ENCODE results near the gene NKX1-2. TPM values are rescaled to one million over a fixed set of nuclear protein-coding genes. Genes with fewer than 3 reads are reported as not detected.

NKX1-2 gene
- total RNA-seq, 1 experiment from 2014 or later, result 0.36 TPM

DNA sequence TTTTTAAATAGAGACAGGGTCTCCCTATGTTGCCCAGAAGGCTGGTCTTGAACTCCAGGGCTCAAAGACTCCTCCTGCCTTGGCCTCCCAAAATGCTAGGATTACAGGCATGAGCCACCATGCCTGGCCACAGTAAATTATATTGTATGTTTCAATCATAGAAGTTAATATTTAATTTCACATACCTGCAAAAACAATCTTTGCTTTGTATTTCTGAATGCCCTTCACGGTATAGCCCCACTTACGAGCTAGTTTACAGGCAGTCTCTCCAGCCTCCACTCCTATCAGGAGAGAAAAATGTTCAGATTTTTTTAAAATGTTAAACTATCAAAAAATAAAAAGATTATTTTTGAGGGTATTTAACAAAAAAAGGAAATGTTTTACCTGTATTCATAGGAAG, 41.5 kb downstream of the NKX1-2 start:
- Histone ChIP-seq H4K20me1 (ENCODE audit: low read length) (peaks cover 4% of the 10 kb centered on the region; the same call in 1 of the 2 replicates), H3K9ac (ENCODE audit: low read length) (no peak overlapping the region), H3K4me2 (ENCODE audit: low read length) (no peak overlapping the region), H3K79me2 (ENCODE audit: low read length) (peaks cover 12% of the 10 kb centered on the region), H3F3A (ENCODE audit: low read length, unreplicated experiment) (peaks cover 3% of the 10 kb centered on the region), H3K9me3 (ENCODE audit: low read length) (no peaks in the 10 kb centered on the region), H3K4me1 (ENCODE audit: insufficient read depth, low read length) (no peaks in the 10 kb centered on the region), H2AFZ (ENCODE audit: low read length) (no peak overlapping the region), H3K9me2 (replicated peaks; ENCODE audit: low read length) (no peaks in the 10 kb centered on the region), H3K36me3 (ENCODE audit: low read depth, low read length) (peaks cover 28% of the 10 kb centered on the region; the same call in 1 of the 2 replicates), H3K4me3 (ENCODE audit: low read length) (no peak overlapping the region), H3K27me3 (ENCODE audit: low read length) (no peaks in the 10 kb centered on the region), H3K27ac (ENCODE audit: low read length) (no peak overlapping the region)
- intact Hi-C loops (cut with micrococcal nuclease), result no loop called here
- BruUV-seq (replicated peaks), result no TSS peak
- DNase-seq (no peak), ATAC-seq (no peak)
- ChIA-PET POLR2A (ENCODE audit: unreplicated experiment) (no interaction called here), CTCF (no interaction called here)
- TF ChIP-seq CTCF (conservative IDR thresholded peaks at IDR 0.05; ENCODE audit: low read depth, low read length) (no peak), EZH2phosphoT487 (IDR thresholded peaks at IDR 0.05; ENCODE audit: borderline replicate concordance, low read length) (no peak), EZH2 (IDR thresholded peaks at IDR 0.05; ENCODE audit: low read length, unreplicated experiment) (no peak)

DNA sequence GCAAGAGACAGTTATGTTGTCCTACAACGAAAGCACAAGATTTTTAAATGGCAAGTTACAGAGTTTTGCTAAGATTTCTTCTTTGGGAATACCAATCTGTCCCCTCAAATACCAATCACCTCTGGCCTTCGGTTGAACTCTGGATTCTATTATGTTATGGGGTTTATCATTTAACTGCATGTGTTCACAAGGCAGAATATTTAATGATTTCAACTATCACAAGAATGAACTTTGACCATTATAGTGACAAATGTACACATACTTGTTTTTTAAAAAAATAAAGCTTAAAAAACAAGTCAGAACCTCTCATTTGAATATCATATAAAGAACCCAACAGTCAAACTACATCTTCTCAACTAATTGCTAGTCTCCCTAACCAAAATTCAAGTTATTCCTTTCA, 42.4 kb downstream of the NKX1-2 start:
- Histone ChIP-seq H3K27ac (ENCODE audit: low read length) (no peak overlapping the region), H3K36me3 (ENCODE audit: low read depth, low read length) (peaks cover 35% of the 10 kb centered on the region; the same call in 1 of the 2 replicates), H3K79me2 (ENCODE audit: low read length) (peaks cover 4% of the 10 kb centered on the region), H3K4me3 (ENCODE audit: low read length) (no peak overlapping the region), H3F3A (ENCODE audit: low read length, unreplicated experiment) (peaks cover 3% of the 10 kb centered on the region), H3K9me2 (replicated peaks; ENCODE audit: low read length) (no peaks in the 10 kb centered on the region), H3K4me1 (ENCODE audit: insufficient read depth, low read length) (no peaks in the 10 kb centered on the region), H2AFZ (ENCODE audit: low read length) (no peak overlapping the region), H3K9me3 (ENCODE audit: low read length) (no peaks in the 10 kb centered on the region), H4K20me1 (ENCODE audit: low read length) (no peaks in the 10 kb centered on the region), H3K4me2 (ENCODE audit: low read length) (no peak overlapping the region), H3K27me3 (ENCODE audit: low read length) (no peaks in the 10 kb centered on the region), H3K9ac (ENCODE audit: low read length) (no peak overlapping the region)
- CTCF ChIA-PET, result no interaction called here
- intact Hi-C loops (cut with micrococcal nuclease), result no loop called here
- BruUV-seq (replicated peaks), result no TSS peak
- DNase-seq, result no peak
- no peak for TF ChIP-seq CTCF (conservative IDR thresholded peaks at IDR 0.05; ENCODE audit: low read depth, low read length)
- TF ChIP-seq EZH2phosphoT487 (IDR thresholded peaks at IDR 0.05; ENCODE audit: borderline replicate concordance, low read length), result no peak
- TF ChIP-seq EZH2 (IDR thresholded peaks at IDR 0.05; ENCODE audit: low read length, unreplicated experiment), result no peak
- POLR2A ChIA-PET (ENCODE audit: unreplicated experiment), result no interaction called here
- no peak for ATAC-seq

DNA sequence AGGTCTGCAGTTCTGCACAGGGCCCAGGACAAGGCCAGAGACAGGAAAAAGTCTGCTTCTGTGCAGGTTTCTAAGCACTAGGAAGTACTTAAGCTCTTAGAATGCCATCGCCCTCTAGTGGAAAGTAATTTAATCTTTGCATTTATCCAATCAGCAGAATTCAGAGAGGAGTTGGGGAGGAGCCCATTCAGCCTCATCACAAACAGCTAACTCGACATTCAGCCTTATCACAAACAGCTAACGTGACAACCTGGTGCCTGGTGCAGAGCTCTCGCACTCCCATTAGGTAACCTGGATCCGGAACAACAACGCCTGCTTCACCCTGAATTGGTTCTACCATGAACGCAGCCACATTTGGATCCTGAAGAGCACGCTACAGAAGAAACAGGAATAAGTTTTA, 46.3 kb downstream of the NKX1-2 start:
- ATAC-seq (peak; percentile 94), DNase-seq (peak; percentile 88)
- Histone ChIP-seq H3K27me3 (ENCODE audit: low read length) (no peaks in the 10 kb centered on the region), H3K4me1 (ENCODE audit: insufficient read depth, low read length) (no peaks in the 10 kb centered on the region), H3K4me3 (ENCODE audit: low read length) (no peak overlapping the region), H3K9ac (ENCODE audit: low read length) (no peak overlapping the region), H3K79me2 (ENCODE audit: low read length) (no peaks in the 10 kb centered on the region), H2AFZ (ENCODE audit: low read length) (no peak overlapping the region), H3K4me2 (ENCODE audit: low read length) (no peak overlapping the region), H3F3A (ENCODE audit: low read length, unreplicated experiment) (peaks cover 3% of the 10 kb centered on the region), H3K36me3 (ENCODE audit: low read depth, low read length) (peaks cover 45% of the 10 kb centered on the region), H3K27ac (ENCODE audit: low read length) (no peak overlapping the region), H3K9me3 (ENCODE audit: low read length) (no peaks in the 10 kb centered on the region), H3K9me2 (replicated peaks; ENCODE audit: low read length) (no peaks in the 10 kb centered on the region), H4K20me1 (ENCODE audit: low read length) (no peaks in the 10 kb centered on the region)
- ChIA-PET POLR2A (ENCODE audit: unreplicated experiment) (interaction anchor here (0.6 kb wide), 1 partner anchor 10 kb away, joined by 7 read pairs; no protein-coding TSS in a partner anchor), CTCF (interaction anchor here (0.5 to 1.1 kb wide), 4 partner anchors 9 to 409 kb away, joined by 5 to 7 read pairs (median 6); no protein-coding TSS in a partner anchor)
- TF ChIP-seq CTCF (conservative IDR thresholded peaks at IDR 0.05; ENCODE audit: low read depth, low read length) (peak; percentile 67), EZH2 (IDR thresholded peaks at IDR 0.05; ENCODE audit: low read length, unreplicated experiment) (no peak)
- intact Hi-C loops (cut with micrococcal nuclease), result no loop called here
- BruUV-seq (replicated peaks), result no TSS peak
